Measurements from ENCODE around the gene KRTAP3-2.

GRCh38 chr17:41012326-41013120 lies 12.8 kb upstream of the KRTAP3-2 start:
- TF ChIP-seq, protein P1, sequence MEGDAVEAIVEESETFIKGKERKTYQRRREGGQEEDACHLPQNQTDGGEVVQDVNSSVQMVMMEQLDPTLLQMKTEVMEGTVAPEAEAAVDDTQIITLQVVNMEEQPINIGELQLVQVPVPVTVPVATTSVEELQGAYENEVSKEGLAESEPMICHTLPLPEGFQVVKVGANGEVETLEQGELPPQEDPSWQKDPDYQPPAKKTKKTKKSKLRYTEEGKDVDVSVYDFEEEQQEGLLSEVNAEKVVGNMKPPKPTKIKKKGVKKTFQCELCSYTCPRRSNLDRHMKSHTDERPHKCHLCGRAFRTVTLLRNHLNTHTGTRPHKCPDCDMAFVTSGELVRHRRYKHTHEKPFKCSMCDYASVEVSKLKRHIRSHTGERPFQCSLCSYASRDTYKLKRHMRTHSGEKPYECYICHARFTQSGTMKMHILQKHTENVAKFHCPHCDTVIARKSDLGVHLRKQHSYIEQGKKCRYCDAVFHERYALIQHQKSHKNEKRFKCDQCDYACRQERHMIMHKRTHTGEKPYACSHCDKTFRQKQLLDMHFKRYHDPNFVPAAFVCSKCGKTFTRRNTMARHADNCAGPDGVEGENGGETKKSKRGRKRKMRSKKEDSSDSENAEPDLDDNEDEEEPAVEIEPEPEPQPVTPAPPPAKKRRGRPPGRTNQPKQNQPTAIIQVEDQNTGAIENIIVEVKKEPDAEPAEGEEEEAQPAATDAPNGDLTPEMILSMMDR (IDR thresholded peaks at IDR 0.05): no peak
- no peak for TF ChIP-seq POLR2A (IDR thresholded peaks at IDR 0.05)

Measured in uterus (tissue), 2 donors.